Measurements from ENCODE around the gene PPM1F.

The PPM1F gene

GRCh38 chr22:21933413-21933812, 19.2 kb downstream of the PPM1F start:
- TF ChIP-seq, protein P1, sequence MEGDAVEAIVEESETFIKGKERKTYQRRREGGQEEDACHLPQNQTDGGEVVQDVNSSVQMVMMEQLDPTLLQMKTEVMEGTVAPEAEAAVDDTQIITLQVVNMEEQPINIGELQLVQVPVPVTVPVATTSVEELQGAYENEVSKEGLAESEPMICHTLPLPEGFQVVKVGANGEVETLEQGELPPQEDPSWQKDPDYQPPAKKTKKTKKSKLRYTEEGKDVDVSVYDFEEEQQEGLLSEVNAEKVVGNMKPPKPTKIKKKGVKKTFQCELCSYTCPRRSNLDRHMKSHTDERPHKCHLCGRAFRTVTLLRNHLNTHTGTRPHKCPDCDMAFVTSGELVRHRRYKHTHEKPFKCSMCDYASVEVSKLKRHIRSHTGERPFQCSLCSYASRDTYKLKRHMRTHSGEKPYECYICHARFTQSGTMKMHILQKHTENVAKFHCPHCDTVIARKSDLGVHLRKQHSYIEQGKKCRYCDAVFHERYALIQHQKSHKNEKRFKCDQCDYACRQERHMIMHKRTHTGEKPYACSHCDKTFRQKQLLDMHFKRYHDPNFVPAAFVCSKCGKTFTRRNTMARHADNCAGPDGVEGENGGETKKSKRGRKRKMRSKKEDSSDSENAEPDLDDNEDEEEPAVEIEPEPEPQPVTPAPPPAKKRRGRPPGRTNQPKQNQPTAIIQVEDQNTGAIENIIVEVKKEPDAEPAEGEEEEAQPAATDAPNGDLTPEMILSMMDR (conservative IDR thresholded peaks at IDR 0.05; ENCODE audit: low read depth, low read length), result no peak
- H3K4me3 ChIP-seq (ENCODE audit: low read length), result no peak overlapping the region
- no peak for DNase-seq (ENCODE audit: low read depth)

GRCh38 chr22:21932347-21932746, 20.3 kb downstream of the PPM1F start:
- no peak for DNase-seq (ENCODE audit: low read depth)
- H3K4me3 ChIP-seq (ENCODE audit: low read length), result no peak overlapping the region
- TF ChIP-seq, protein P1 (conservative IDR thresholded peaks at IDR 0.05; ENCODE audit: low read depth, low read length), result no peak

DNA sequence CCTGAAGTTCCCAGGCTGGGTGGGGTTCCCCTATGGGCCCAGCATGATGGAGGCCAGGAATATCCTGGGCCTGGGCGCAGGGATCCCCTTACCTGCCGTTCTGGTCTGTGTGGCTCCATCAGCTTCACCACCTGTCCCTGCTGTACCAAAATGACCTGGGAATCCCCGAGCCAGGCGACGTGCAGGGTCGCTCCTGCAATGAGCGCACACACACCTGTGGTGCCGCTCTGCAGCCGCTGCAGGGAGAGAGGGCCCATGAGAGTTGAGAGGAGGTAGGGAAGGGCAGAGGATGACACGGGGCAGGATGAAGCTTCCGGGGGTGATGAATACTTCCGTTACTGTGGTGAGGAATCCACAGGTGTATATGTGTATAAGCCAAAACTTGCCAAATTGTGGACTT, 21.6 kb downstream of the PPM1F start:
- DNase-seq (ENCODE audit: low read depth), result no peak
- TF ChIP-seq, protein P1 (conservative IDR thresholded peaks at IDR 0.05; ENCODE audit: low read depth, low read length), result no peak
- H3K4me3 ChIP-seq (ENCODE audit: low read length), result no peak overlapping the region

DNA sequence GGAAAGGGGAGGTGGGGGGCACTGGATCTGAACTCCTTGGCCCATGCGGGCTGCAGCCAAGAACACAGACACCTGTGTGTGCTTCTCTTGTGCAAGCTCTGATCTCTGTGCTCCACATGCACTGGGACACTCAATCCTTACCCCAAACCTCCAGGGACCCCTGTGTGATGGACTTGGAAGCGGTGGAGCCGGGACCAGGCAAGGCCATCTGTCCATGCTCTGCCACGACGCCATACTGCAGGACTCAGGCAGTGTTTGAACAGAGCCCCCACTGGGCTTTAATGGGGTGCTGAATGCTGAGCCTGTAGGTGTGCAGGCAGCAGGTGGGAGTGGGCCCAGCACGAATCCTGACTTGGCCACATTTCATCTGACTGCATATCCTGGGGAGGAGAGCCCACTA, 23.4 kb downstream of the PPM1F start:
- no peak overlapping the region for H3K4me3 ChIP-seq (ENCODE audit: low read length)
- TF ChIP-seq, protein P1 (conservative IDR thresholded peaks at IDR 0.05; ENCODE audit: low read depth, low read length), result no peak
- DNase-seq (ENCODE audit: low read depth), result no peak

GRCh38 chr22:21928048-21928447, 24.6 kb downstream of the PPM1F start:
- TF ChIP-seq, protein P1 (conservative IDR thresholded peaks at IDR 0.05; ENCODE audit: low read depth, low read length), result no peak
- DNase-seq (ENCODE audit: low read depth), result no peak
- H3K4me3 ChIP-seq (ENCODE audit: low read length), result no peak overlapping the region

GRCh38 chr22:21927174-21927823, 25.3 kb downstream of the PPM1F start:
- TF ChIP-seq, protein P1 (conservative IDR thresholded peaks at IDR 0.05; ENCODE audit: low read depth, low read length), result no peak
- no peak for DNase-seq (ENCODE audit: low read depth)
- H3K4me3 ChIP-seq (ENCODE audit: low read length), result no peak overlapping the region

DNA sequence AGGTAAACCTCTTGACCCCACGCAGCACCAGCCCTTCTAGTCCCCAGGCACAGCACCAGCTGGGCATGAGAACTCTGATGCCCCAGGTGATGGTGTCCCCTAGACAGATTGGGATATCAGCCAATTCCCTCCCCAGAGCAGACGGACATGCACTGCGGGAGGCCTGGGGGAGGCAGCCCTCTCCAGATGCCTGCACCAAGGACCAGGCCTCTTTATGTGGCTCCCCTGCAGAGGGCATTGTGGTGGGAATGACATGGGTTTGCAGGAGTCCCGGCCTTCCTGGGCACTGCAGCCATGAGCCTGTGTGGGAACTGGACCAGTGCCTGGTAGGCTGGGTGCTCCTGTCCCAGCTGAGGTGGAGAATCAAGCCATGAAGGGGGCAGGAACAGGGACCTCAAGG, 25.9 kb downstream of the PPM1F start:
- TF ChIP-seq, protein P1 (conservative IDR thresholded peaks at IDR 0.05; ENCODE audit: low read depth, low read length), result no peak
- no peak overlapping the region for H3K4me3 ChIP-seq (ENCODE audit: low read length)
- no peak for DNase-seq (ENCODE audit: low read depth)

All from retinal pigment epithelial cell (primary cell).